SKM-1 treated with dmso at 0.1 percent for 144 hours (cell line): ENCODE measurements around the gene ZBTB7A.
A peak's percentile ranks its signal among the peaks of the same experiment; 100 is the strongest.

Experiments
- DNase-seq: peaks from one replicate; lab custom pipeline; 2025; ENCODE audit not compliant: unreplicated experiment; lab: John Stamatoyannopoulos, UW

ZBTB7A gene

DNA sequence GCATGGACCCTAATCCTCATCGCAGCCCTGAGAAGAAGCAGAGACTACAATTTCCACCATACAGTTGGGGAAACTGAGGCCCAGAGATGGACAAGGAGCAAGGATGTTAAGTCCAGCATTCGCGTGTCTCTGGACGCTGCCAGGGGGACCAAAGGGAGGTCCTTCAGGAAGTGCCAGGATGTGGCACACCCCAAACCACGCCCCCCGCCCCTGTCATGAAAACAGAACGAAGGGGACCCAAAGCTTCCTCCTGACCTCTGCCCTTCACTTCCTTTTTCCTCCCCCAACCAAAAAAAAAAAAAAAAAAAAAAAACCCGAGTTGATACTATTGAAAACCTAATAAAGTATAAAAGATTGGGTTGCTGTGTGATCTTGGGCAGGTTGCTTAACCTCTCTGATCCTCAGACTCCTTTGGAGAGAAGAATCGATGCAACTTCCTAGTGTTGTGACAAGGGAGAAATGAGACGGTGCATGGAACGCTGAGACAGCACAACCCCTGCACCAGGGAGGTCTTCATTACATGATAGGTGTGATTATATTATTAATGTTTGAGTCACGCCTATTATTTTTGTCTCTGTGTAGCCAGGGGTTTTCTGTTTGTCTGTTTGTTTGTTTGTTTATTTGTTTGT lies 2.7 kb upstream of the ZBTB7A start:
- DNase-seq = peak; percentile 32

DNA sequence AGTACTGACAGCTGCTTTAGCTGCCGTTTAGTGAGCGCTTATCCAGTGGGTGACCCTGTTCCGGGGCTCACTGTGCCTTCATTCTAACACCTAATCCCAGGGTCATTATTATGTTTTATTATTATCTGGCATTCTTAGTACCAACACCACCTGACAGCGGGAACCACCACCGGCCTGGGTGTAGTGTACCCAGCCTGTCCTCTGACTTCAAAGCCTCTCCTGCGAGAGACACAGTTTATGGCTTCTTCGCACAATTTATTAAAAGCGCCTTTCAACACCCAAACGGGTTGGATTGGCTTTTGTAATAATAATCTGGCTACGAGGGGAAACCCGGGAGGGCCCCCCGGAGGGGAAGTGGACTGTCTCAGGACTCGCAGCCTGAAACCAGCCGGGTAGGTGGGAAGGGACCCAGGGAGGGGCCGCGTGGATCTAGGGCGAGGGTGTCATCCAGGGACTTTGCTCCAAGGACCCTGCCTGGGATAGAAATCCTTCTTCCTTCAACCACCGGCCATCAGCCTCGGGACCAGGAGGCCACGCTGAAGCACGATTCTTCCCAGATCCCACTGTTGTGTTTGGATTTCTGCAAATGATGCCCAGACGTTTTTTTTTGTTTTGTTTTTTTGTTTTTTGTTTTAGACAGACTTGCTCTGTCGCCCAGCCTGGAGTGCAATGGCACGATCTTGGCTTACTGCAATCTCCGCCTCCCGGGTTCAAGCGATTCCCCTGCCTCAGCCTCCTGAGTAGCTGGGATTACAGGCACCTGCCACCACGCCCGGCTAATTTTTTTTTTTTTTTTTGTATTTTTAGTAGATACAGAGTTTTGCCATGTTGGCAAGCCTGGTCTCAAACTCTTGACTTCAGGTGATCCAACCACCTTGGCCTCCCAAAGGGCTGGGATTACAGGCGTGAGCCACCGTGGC lies 1.6 kb upstream of the ZBTB7A start:
- no peak for DNase-seq

GRCh38 chr19:4067396-4068046 lies 822 bp upstream of the ZBTB7A start:
- DNase-seq = no peak

DNA sequence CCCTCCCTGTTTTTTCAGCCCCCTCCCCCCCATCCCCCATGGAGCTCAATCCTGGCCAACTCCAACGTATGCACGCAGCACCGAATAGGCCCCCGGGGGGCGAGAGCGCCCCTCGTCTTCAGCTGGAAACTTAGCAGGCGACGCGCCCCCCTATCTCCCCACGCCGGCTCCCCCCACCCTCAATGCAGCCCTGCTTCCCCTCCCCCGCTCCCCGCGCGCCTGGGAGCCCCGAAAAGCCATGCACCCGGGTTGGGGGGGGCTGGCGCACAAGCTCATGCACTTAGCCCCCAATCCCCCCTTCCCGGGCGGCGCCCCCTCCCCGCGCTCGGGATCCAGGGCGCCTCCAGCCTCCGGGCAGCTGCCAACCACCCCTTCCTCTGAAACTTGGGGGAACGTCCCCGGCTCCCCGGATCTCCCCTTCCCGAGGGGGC lies 508 bp downstream of the ZBTB7A start:
- no peak for DNase-seq

DNA sequence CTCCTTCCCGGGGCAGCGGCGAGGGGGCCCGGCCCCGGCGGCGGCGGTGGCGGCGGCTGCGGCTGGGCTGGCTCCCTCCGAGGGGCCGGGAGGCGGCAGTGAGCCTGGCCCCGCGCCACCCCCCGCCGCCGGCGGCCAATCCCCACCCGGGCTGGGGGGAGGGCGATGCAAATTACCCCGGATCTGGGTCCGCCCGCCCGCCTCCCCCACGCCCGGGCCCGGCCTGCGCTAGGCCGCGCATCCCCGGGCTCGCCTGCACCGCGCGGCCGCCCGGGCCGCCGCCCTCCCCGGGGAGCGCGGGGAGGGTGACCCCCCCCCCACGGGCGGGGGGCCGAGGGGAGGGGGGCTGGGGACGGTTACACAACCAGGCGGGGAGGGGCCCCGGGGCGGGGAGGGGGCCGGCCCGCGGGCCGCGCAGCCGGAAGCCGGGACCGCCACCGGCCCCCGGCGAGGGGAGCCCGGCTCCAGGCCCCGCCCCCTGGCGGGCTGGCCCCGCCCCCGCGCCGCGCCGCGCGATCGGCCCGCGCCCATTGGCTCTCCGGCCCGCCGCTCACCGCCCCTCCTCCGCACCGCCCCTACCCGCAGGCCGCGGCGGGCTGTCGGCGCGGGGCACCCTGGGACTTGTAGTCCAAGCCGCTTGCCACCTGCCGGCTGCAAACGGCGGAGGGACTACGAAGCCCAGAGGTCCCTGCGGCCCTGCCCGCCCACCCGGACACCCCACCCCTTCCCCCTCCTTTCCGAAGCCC lies 1.1 kb downstream of the ZBTB7A start:
- peak; percentile 93 for DNase-seq

DNA sequence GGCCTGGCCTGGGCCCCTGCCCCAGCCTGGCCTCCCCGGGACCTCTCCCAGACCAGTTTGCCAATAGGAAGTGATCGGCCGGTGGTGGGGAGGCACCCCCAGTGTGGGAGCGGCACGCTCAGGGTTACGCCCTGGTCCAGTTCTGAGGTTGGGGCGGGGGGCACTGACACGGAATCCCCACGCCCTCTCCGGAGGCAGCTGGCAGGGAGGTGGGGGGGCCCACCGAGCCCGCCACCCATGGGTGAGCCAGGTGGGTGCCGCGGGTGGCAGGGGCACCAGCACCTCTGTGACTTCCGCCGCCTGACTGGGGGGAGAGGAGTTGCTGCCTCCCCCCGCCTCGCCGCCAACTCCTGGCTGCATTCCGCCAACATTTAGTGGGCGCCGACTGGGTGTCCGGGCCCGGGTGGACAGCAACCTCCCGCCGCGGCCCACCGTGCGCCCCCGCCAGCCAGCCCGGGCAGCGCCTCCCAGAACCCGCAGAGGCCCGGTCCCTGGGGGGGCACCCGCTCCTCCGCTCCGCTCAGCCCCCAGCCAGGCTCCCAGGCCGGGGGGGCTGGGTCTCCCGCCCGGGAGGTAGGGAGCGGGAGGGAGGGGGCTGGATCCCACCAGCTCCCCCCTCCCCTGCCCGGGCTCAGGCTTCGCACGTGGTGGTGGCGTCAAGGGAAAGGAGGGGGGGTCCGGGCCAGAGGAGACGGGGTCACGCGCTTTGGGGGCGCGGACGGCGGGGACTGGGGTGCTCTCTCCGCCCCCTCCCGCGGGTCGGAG lies 2.0 kb downstream of the ZBTB7A start:
- peak; percentile 59 for DNase-seq

DNA sequence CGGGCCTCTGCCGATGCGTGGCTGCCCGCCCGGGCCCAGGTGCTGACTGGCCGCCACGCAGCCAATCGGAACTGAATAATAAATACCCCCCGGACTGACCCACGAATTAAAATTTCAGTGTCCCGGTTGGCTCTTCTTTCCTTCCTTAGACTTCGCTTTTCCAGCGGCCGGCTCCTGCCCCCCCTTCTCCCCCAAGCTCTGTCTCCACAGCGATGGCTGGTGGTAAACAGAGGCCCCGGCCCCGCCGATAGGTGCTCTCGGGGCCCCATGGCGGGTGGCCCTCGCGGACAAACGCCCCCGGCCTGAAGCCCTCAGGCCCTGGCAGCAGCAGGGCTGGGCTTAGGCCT lies 2.6 kb downstream of the ZBTB7A start:
- no peak for DNase-seq

DNA sequence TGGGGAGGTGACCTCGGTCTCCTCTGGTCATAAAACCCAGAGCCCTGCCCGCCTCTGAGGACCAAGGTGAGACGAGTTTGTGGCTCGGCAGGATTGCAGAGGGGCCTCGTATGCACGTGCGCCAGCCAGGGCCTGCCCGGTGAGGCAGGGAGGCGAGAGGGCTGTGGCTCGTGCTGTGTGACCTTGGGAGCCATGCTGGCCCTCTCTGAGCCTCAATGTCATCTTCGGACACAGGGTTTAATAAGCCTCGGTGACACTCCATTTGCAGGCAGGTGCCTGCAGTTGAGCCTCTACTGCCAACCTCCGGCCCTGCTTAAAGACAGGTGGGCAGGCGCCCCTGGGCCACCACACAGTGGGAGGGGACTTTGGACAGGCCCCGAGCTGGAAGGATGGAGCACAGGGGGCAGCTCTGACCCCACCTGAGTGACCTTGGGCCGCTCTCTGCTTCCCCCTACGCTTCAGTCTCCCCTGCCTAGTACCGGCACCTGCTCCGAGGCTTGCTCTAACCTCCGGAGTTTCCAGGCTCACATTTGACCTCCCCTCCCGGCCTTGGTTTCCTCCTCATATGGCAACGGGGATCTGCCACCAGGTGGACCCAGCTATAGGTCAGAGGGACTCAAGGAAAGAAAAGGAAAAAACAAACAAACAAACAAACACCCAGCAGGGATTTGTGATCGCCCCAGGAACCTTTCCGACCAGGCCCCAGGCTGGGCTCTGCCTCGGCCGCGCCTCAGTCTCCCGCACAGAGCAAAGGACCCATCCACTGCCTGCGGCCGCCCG lies 3.1 kb downstream of the ZBTB7A start:
- no peak for DNase-seq

- no peak for DNase-seq
Observed at GRCh38 chr19:4062419-4063368, 4.0 kb downstream of the ZBTB7A start.

DNA sequence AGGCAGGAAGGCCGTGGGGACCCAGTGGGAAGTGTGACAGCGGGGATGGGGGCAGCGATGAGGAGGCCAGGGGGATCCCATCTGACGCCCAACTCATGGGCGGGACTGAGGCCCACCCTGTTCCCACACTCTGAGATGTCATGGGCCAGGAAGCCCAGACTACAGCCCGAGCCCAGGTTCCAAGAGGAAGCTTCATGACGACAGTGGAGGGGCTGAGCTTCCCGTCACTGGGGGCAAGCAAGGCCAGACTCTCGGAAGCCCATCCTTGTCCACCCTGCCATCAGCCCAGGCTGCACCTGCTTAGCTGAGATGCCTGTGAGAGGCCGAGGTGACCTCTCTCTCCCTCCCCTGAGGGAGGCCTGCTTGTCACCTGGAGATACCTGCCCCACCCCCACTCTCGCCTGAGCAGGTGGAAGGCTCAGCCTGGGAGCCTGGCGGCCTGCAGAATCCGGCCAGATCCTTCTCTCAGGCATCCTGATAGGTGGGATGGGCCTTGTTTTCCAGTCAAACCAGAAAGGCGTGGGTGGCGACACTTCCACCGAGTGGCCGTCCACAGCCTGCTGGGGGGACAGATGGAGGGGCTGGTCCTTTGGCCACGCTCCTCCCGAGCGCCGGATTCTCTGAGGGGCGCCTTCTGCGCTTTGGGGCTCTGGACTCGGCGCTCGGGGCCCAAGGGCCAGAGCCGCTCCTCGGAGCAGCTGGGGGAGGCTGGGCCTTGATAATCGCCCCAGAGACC lies 4.8 kb downstream of the ZBTB7A start:
- DNase-seq = no peak

DNA sequence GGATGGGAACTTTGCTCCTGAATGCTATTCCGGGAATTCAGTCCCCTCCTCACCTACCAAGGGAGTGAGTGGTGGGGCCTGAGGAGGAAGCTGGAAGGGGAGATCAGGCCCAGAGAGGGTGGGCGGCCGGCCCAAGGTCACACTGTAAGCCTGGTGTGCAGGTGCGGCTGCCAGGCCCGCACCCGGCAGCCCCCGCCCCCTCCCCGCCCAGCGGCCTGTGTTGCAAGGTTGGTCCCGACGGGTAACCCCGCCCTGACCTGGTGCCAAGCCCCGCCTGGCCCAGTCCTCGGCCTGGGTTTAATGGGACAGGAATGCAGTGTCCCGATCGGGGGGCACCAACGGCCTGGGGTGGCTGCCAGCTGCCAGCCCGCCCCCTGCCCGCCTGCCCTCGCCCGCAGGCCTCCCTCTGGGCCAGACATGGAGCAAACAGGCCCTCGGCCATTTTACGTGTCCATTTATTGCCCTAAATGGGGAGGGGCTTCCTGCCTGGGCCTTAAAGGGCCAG lies 5.5 kb downstream of the ZBTB7A start:
- no peak for DNase-seq

- no peak for DNase-seq
Observed at GRCh38 chr19:4060621-4061177, 6.0 kb downstream of the ZBTB7A start.

DNA sequence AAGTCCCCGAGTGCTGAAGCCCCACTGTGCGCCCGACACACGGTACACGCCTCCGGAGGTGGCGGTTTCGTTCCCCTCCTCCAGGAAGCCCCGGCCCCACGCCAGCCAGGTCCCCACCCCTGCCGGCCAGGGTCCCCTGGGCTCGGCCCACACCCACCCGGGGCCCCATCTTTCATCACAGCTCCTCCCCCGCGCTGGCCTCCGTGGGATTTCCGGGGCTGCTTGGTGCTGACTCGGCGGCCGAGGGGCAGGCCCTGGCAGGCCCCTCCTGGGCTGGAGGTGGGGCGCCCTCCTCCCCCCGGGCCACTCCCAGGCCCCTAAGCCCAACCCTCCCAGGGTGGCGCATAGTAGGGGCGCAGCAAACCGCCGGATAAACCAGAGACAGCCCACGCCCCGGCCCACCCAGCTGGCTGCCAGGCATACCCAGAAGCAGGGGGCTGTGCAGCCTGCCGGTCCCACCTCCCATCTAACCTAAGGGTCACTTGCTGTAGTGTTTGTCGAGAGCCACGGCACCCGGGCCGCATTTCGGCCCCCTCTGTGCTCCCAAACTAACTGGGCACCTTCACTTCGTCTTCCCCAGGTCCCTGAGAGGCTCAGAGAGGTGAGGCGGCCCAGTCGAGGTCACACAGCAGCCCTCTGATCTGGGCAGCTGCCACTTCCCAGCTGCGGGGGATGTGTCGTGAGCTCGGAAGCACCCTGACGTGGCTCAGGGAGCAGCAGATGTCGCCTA lies 6.6 kb downstream of the ZBTB7A start:
- DNase-seq = no peak

DNA sequence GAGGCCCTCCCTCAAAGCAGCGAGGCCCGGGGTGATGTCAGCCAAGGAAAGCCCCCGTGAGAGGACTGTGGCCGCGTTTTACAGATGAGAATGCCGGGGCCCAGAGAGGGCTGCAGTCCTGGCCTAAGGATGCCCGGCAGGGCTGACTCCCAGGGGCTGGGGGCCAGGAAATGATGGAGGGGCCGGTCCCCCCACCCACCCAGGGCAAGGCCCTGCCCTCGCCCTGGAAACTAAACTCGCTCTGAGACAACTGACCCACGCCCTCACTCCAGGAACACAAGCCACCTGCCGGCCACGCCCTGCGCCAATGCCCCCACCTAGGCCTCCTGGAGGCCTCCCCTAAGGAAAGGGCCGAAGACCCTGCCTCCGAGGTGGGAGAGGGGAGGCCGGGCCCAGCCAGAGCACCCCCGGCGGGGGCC lies 7.2 kb downstream of the ZBTB7A start:
- no peak for DNase-seq

DNA sequence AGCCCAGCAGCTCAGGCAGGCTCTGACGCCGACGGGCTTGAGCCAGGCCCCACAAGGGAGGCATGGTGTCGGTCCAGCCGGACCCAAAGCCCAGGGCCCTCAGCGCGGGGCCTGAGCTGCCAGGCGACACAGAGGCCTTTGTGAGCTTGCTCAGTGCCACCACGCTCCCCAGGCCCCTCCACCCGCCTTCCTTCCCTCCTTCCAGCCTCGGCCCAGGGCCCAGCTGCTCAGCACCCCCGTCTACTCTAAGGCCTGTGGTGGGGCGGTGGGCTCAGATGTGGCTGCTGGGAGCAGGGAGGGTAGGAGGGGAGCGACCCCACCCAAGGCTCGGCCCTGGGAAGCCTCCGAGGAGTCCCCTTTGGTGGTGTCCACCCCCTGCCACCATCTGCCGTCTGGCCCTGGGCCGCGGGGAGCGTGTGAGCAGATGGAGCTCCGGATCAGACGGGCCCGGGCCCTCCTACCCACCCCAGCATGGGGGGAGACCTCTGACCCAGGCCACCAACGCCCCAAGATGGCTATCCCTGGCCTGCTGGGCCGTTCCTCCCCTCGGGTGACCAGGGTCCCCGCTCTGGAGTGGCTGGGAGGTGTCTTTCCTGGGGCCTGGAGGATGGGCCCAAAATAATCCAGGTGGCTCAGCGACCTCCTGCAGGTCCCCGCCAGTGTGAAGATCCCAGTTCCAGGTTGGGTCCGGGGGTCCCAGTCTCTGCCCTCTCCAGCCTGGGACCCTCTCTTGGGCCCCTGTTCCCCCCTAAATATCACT lies 7.8 kb downstream of the ZBTB7A start:
- DNase-seq = no peak
